Embryonic facial prominence (tissue), 1 donor: ENCODE measurements around the gene CACNA1C.
A peak's percentile ranks its signal among the peaks of the same experiment; 100 is the strongest.

ENCODE experiments used
- DNase-seq: peaks from one replicate; pipeline ENCODE4 v3.0.0-alpha.2; 2016; ENCODE audit errors: extremely low spot score

The CACNA1C gene

DNA sequence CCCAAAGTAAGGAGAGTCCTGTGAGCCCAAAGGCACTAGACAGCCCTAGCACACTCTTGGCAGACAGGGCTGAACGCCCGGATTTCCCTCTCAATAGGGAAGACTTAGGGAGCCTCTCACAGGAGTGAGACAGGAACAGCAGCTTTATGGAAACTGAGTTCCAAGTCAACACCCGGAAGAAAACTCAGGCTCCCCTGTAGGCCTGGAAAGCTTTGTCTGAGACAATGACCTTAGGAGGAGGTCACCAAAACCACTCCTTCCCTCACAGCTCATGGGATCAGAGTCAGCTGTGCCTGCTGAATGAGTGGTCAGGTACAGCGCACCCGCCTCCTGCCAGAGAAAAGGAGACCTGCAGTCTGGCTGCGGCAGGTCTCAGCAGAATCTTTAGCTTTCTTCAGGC is 229.5 kb downstream of the CACNA1C start:
- DNase-seq, result no peak

DNA sequence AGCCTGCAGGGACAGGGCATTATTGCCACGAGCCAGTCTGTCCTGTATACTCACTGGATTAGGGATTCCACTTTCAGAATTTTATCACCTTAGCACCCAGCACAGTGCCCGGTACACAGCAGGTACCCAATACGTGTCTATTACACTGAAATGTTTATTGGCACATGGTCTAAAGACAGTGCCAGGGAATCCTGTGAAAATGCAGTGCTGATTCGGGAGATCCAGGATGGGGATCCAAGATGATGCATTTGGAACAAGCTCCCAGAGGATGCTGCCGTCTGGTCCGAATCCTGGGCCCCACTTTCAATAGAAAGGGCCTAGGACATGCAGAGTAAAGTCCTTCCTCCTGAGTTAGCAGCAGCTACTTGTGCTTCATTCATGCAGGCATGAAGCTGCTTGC is 230.7 kb downstream of the CACNA1C start:
- no peak for DNase-seq

DNA sequence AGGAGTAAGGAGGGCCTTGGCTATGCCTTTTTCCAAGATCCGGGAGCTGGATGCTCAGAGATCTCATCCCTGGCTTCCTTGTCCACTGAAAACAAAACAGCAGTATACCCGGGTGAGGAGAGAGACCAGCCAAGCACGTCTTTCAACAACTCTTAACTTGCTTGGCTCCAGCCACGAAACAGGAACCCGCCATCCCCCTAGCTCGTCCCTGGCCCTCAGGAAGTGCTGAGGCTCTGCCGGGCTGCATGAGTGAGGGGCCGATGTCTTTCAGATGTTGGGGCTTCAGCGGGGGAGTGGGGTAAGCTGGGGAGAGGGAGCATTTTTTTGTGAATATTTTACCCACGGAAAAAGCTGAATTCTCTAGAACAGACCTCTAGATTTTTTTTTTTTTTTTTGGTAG is 231.1 kb downstream of the CACNA1C start:
- peak; percentile 62 for DNase-seq

DNA sequence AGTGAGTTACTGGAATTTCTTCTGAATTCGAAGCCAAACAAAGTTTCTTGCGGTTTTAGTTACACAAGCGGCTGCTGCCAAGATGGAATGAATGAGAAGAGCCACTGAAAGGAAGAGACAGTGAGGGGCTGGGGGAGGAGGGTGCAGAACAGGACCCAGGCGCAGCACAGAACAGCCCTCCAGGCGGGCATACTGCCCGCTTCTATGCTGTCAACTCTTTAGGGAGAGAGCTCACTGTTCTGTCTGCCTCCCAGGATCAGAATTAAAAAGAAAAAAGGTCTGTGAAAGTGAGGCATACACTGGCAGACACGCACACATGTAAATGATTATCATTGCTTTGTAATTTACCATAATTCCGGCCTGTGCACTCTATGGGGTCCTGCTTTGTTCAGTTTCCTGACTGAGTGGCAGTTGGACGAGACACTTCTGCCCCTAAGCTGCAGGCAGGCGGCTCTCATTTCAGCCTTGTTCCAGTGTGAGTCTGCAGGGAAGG is 231.6 kb downstream of the CACNA1C start:
- peak; percentile 69 for DNase-seq

DNA sequence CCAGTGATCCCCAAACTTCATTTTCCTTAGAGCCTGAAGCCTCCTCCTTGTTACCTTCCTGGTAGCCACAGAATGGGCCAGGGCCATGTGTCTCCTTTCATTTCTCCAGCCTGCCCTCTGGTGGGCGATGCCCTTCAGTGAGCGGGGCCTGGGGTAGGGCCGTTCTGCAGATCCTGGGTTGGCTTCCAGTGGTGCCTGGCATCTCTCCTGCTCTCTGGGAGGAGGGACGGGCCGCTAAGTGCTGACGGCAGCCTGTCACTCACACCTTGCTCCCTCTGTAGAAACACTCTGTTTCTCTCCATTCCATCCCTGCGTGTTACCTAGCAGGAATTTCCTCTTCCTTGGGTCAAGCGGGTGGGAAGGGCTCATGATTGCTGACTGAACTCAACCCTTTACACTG is 232.1 kb downstream of the CACNA1C start:
- DNase-seq, result peak; percentile 73

DNA sequence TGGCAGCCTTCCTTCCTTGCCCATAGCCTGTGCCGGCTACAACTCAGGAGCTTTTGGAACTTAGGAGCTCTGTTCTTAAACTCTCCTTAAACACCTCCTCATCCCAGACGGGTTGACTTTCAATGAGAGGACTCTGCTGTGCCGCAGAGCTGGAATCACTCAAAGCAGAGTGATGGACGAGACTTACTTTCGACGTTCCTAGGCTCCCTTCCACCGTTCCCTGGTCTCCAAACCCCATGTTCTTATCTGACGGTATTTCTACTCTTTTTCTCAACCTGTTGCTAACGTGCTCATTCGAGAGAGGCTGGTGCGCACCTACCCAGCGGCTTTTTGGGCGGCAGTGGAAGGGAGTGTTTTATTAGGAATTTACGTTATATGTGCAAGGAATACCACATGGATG is 232.7 kb downstream of the CACNA1C start:
- DNase-seq, result no peak

DNA sequence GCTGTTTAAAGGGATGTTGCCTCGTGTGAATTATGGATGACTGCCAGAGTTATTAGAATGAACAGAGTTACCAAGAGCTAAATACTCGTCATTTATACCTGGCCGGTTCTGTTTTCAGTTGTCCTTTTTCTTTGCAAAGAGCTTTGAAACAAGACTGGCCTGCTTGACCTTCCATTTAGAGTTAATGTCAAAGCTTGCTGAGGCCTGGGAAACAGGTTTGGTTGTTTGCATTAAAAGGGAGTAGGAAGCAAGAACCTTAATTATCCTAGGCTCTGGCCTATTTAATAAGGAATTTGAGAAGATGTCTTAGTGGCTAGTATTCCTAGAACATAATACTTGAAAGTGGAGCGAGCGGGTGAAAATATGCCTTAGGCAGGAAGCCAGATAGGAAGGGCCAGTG is 233.3 kb downstream of the CACNA1C start:
- DNase-seq, result no peak

DNA sequence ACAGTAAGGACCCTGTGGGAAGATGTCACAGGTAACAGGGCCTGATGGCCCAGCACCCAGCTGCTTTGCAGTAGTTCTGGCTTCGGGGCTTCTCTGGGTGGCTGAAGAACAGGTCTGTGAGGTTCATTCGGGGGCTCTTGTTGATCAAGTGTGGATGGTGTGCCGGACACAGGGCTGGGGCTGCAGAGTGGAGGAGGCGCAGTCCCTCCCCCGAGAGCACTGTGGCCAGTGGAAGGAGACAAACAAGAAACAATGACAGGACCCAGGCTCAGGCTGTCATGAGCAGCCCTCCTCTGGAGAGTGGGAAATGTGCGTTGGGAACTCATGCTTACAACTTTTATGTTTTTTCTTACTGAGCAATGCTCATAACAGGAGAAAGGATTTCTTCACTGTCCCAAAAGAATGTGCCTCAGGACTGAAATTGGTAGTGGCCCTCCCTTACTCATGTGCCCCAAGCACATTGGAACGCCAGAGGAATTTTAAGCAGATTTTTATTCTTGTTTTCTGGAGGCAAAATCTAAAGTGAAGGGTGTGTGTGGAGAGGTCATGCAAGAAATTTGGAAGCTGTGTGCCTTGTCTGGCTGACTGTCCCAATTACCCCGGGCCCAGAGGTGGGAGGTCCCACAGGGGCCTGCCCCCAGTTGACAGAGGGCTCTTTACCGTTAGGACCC is 233.8 kb downstream of the CACNA1C start:
- no peak for DNase-seq

DNA sequence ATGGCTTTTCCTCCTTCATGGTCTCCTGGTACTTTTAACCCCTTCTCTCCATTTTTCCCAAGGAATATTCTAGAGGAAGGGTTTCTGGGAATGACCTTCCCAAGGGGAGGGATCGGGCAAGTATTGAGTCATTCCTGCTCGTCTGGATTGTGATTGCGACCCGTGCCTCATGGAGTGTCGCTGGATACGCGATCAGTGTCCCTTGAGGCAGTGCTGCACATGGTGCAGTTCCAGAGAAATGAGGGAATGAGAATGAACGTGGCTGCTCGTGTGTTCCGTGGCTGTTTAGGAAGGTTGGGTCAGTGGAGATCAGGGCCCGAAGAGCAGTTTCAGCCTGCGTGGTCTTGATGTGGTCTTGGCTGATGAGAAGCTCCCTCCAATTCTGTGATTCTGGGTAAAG is 234.4 kb downstream of the CACNA1C start:
- no peak for DNase-seq

DNA sequence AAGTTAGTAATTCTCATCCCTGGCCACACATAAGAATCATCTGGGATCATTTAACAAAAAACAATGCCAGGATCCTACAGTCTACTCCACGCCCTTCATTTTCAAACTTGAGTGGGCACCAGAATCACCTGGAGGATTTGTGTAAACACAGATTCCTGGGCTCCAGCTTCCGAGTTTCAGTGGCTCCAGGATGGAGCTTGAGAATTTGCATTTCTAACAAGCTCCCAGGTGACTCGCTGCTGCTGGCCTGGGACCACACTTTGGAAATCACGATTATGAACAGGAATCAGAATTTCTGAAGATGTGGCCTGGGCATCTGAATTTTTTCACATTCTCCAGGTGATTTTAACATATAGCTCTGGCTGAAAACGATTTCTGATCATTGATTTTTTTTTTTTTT is 234.8 kb downstream of the CACNA1C start:
- no peak for DNase-seq

DNA sequence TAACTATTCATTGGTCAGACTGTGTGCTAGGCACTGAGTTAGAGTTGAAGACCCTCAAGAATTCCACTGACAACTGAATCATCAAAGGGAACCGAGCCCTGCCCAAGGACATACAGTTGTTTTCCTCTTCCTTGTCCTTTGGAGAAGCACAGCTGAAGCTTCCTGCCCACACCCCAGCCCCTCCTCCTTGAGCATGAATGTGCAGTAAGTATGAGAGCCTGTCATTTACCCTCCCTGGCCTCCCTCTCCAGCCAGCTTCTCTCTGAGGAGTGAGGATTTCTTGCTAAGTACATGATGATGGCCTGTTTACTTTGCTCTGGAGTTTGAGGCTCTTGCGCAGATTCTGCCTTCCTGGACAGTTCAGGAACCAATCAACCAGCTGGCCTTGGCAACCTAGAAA is 235.2 kb downstream of the CACNA1C start:
- DNase-seq, result no peak

DNA sequence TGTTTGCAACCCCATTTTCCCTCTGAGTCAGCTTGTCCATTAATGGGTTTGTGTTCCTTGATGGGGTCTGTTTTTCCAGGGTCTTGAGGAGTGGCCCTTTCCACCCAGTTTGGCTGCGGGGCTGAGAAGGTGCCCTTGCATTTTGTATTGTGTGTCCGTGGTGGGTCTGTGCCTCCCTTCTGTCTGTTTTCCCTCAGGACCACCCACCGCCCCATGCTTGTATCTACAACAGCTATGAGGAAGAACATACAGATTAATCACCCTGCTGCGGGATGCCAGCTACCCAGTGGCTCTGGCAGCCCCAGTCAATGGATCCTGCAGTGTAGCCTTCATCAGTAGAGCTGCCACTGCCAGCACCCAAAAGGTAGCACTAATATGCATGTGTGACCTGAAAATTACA is 235.7 kb downstream of the CACNA1C start:
- no peak for DNase-seq

DNA sequence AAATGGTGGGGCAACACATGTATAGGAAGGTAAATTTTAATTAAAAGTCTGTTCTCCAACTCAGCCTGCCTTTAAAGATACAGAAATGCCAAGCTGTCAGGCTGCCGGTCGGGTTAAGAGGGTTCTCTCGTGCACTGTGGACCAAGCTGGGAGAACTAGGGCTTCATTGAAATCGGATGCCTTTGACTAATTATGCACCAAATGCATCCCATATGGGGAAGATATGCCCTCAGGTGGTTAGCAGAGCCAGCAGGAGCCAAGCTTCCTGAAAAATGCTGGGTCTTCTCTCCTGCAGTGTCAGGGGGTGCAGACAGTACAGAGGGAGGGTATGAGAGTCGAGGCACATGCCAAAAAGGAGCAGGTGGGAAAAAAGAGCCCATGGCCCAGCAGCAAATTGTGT is 236.1 kb downstream of the CACNA1C start:
- DNase-seq, result no peak

DNA sequence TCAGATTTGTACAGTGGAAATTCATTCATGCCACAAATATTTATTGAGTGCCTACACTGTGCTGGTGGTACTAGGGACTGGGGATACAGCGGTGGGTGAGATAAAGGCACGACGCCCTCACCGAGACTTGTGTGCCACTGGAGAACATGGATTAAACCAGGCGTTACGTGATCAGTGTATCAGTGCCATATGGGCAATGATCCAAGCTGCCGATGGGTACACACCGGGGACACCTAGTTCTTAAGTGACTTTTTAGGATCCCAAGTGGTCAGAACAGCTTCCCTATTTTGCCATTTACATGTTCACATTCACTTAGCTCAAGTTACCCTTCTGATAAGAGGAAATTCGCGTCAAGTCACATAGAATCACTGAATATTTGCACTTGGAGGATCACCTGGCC is 236.7 kb downstream of the CACNA1C start:
- no peak for DNase-seq

DNA sequence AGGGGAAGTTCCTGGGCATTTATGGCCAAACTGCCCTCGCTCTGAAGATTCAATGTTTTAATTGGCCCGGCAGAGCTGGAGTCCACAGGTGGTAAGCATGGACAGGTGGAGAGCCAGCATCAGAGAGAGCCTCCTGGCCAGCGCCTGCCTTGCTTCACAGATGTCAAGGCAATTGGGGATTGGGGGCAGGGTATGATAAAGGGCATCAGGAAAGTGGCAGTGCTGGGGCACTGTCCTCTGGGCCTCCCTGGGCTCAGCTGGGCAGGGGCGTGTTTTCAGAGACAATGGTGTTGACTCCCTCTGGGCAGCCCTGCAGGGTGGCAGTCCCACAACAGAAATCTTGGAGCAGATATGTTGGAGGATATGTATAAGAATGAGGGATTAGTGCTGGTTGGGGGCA is 237.3 kb downstream of the CACNA1C start:
- DNase-seq, result no peak

DNA sequence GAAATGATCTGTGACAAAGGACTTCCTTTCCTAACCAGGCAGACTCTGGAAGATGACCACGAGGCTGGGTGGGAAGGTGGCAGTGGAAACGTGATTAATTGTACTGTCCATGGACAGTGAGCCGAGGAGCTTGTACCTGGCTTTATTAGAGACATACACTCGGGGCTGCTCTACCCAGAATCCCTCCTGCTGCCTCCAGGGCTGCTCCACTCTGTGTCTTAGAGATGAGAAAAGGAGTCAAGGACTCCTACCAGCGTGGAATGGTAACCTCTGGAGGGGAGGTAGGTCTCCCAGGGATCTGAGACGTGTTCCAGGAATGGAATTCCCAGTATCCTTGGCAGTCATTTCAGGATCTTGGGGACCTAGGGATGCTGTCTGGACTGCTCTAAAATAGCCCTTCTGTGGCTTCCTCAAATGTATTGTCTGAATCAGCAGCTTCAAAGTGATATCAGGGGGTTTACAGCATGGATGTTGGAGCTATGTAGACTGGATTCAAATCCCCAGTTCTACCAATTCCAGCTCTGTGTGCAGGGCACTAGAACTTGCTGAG is 237.8 kb downstream of the CACNA1C start:
- DNase-seq, result no peak

DNA sequence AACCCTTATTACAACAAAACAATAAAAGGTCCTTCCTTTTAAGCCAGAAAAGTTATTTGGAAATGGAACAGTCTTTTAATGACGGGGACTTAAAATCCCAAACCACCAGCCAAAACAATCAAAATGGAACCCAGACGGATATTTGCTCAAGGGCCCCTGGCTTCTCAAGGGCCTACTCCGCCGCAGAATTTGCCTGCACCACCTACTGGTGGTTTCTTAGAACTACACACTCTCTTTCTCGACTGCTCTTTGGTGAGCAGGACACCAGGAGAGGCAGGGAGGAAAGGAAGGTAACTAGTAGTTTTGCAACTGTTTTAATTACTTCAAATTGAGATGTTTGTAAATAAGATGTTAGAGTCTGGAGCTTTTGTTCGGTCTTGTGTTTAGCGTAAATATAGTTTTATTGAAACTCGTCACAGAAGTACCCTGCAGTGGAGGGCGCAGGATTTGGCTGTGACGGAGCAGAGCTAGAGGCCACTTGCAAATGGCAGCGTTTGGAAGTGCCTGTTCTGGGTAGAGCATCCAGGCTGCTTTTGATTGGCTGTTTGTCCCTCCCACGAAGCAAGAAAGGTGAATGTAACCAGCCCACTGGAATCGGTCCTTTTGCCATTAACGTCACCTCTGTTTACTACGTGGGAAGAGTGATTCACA is 238.5 kb downstream of the CACNA1C start:
- DNase-seq, result no peak

DNA sequence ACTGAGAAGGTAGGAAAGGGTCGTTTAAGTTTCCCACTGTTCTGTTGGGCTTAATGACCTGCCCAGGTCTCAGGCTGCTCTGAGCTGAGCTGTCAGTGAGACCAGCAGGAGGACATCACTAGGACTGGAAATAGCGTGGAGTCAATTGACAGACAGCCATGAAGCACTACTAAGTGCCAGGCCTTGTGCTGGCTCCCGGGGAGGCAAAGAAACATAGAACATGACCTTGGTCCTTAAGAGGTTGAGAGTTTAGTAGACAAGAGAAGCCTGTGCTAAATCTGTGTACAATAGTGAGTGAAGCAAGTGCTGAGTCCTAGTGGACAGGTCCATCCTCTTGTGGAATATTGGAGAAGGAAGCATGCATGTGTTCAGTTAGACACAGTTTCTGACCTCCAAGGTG is 239.2 kb downstream of the CACNA1C start:
- no peak for DNase-seq

DNA sequence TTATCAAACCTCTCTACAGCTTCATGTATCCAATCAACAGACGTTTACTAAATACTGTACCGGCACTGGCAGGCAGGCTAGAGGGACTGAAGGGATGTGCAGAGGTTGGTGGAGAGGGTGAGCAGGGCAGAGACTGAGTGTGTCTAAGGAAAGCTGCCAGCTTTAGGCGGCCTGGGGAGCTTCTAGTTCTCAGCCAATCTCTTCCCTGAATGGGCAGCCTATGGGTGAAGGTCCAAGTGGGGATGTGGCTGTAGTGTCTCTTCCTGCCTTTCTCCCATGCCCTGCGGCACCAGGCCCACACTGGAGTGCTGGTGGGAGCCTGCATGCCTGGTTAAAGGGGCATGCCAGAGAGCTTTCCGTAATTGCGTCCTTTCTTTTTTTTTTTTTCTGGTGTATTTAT is 239.8 kb downstream of the CACNA1C start:
- DNase-seq, result no peak

DNA sequence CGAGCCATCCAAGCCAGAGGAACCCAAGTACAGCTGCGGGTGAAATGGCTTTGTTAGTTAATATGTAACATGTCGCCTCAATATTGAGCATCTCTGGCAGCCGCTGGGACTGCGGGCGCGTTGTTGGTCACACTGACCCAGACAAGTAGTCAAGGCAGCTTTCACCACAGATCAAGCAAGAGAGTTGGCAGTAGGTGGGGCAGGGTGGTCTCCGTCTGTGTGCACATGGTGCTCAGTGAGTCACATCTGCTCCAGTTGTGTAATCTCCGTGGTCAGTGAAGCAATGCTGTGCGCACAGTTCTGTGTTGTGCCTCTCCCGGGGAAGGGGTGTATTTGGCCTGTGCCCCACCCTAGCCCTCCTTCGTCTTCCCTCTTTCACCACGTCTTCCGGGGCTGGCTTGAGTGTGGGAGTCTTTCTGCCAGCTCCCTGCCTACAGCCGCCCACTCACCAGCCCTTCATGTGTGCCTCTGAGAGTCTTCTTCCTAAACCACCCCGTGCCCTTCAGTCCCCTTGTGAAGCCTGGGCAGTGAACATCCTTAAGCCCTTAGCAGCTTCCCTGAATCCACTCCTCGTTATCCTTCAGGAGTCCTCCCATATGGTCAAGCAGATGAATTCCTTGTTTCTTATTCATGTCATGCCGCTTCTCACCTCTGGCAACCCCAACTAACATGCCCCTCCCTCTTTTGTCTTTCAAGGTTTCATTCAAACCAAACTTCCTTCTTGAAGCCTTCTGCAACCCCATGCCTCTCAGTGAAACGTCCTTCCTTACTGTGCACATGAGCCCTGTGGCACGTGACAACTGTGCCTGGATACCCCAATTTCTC is 242.1 kb downstream of the CACNA1C start:
- DNase-seq, result no peak

DNA sequence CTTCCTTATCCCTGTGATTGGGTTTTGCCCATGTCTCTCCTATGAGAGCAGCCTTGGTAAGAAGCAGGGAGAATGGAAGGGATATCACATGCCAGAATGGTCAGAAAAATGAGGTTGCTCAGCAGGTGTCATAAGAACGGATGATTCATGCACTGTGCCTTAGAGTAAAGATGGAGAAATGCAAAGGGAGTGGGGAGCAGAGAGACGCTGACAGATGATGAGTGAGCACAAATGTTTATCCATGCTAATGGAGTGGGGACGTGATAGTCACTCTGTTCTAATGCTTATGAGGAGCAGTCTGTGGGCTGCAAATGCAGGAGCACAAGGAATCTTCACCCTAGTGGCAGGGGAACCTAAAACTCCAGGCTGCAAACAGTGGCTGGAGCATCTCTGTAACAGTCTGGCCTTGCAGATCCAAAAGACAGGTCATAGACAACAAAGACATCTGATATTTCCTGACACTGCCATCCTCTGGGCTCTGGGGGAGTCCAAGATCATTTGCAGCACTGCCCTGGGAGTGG is 243.2 kb downstream of the CACNA1C start:
- DNase-seq, result no peak

DNA sequence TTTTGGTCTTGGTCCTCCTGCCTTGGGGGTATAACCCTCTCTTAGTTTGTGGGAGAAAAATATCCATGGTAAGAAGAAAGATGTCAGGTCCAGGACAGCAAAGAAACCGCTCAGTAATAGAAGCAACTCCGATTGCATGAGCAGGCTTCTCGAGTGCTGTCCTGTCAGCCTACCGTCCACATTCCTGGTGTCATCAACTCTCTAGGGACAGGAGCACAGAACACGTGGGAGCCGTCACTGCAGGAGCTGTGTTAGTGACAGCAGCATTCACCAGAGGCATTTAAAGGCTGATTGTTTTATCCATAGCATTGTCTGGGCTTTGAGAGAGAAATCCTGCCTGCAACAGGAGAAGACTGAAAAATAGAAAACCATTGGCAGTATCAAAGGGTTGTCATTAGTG is 244.2 kb downstream of the CACNA1C start:
- DNase-seq, result no peak
